Measurements from ENCODE around the gene PRKG1.

PRKG1 gene

DNA sequence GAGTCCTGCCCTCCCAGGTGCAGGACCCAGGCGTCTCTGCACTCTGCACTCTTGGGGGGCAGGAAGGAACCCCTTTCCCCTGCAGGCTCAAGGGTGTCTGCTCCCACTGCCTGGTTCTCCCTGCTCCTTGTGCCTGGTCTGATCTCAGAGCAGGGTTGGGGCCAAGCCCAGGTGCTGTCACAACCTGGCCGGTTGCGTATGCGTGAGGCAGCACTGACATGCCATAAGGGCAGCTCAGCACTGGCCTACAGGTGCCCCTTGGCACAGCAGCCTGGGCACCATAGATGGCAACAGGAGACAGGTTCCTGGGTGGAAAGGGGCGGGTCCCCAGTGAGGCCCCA lies 1273.0 kb downstream of the PRKG1 start:
- H3K79me2 ChIP-seq (ENCODE audit: control insufficient read depth, low read length) = no peaks in the 10 kb centered on the region
- no peaks in the 10 kb centered on the region for H4K20me1 ChIP-seq (ENCODE audit: control insufficient read depth, insufficient read depth, low read depth, low read length)
- H3K27ac ChIP-seq (ENCODE audit: low read depth, low read length) = no peak overlapping the region
- no peaks in the 10 kb centered on the region for H3K27me3 ChIP-seq (ENCODE audit: control insufficient read depth, low read length)
- no peaks in the 10 kb centered on the region for H3K36me3 ChIP-seq (ENCODE audit: control insufficient read depth, low read length)
- H3K4me3 ChIP-seq (ENCODE audit: low read length) = no peak overlapping the region
- H3F3A ChIP-seq (ENCODE audit: control insufficient read depth, insufficient read depth) = no peaks in the 10 kb centered on the region
- no peaks in the 10 kb centered on the region for H3K4me1 ChIP-seq (ENCODE audit: control insufficient read depth, low read length)
- H3K9me2 ChIP-seq (replicated peaks; ENCODE audit: control insufficient read depth, low read length) = no peaks in the 10 kb centered on the region
- H3K9me3 ChIP-seq (ENCODE audit: control insufficient read depth, insufficient read depth, low read length) = peaks cover 20% of the 10 kb centered on the region
- TF ChIP-seq, protein P1, sequence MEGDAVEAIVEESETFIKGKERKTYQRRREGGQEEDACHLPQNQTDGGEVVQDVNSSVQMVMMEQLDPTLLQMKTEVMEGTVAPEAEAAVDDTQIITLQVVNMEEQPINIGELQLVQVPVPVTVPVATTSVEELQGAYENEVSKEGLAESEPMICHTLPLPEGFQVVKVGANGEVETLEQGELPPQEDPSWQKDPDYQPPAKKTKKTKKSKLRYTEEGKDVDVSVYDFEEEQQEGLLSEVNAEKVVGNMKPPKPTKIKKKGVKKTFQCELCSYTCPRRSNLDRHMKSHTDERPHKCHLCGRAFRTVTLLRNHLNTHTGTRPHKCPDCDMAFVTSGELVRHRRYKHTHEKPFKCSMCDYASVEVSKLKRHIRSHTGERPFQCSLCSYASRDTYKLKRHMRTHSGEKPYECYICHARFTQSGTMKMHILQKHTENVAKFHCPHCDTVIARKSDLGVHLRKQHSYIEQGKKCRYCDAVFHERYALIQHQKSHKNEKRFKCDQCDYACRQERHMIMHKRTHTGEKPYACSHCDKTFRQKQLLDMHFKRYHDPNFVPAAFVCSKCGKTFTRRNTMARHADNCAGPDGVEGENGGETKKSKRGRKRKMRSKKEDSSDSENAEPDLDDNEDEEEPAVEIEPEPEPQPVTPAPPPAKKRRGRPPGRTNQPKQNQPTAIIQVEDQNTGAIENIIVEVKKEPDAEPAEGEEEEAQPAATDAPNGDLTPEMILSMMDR (IDR thresholded peaks at IDR 0.05; ENCODE audit: low read depth, low read length, poor library complexity, severe bottlenecking) = no peak
- TF ChIP-seq EZH2phosphoT487 (IDR thresholded peaks at IDR 0.05; ENCODE audit: borderline replicate concordance, low read length) = no peak
- no peak overlapping the region for H3K4me2 ChIP-seq (ENCODE audit: low read length)
